HG03097 (cell line): ENCODE data around the gene BHLHE40.
A peak's percentile ranks its signal among the peaks of the same experiment; 100 is the strongest.

Experiments used
- ATAC-seq: cut with Tn5 transposase; IDR thresholded peaks from one replicate; pipeline ENCODE4 v1.9.1; 2021; ENCODE audit not compliant: unreplicated experiment, low FRiP score

The BHLHE40 gene

GRCh38 chr3:4982773-4983738 lies 3.8 kb downstream of the BHLHE40 start:
- ATAC-seq: no peak

GRCh38 chr3:4983739-4984510 lies 4.7 kb downstream of the BHLHE40 start:
- ATAC-seq: peak; percentile 63

- ATAC-seq: no peak
Measured at GRCh38 chr3:4984511-4984864, 5.3 kb downstream of the BHLHE40 start.

GRCh38 chr3:4985330-4986174 lies 6.3 kb downstream of the BHLHE40 start:
- no peak for ATAC-seq

- ATAC-seq: peak; percentile 10
Measured at GRCh38 chr3:4986175-4986781, 7.0 kb downstream of the BHLHE40 start.

GRCh38 chr3:4986782-4987537 lies 7.7 kb downstream of the BHLHE40 start:
- ATAC-seq: peak; percentile 40

GRCh38 chr3:4987538-4988296 lies 8.5 kb downstream of the BHLHE40 start:
- ATAC-seq: no peak

GRCh38 chr3:4988983-4989834 lies 10.0 kb downstream of the BHLHE40 start:
- ATAC-seq: no peak

GRCh38 chr3:4990069-4990468 lies 10.8 kb downstream of the BHLHE40 start:
- no peak for ATAC-seq

- ATAC-seq: no peak
Measured at GRCh38 chr3:4992118-4992517, 12.9 kb downstream of the BHLHE40 start.

- ATAC-seq: no peak
Measured at GRCh38 chr3:4993276-4994143, 14.3 kb downstream of the BHLHE40 start.

- ATAC-seq: no peak
Measured at GRCh38 chr3:4994144-4994730, 15.0 kb downstream of the BHLHE40 start.

GRCh38 chr3:4994823-4995499 lies 15.7 kb downstream of the BHLHE40 start:
- ATAC-seq: no peak

GRCh38 chr3:4995500-4996053 lies 16.3 kb downstream of the BHLHE40 start:
- no peak for ATAC-seq

- no peak for ATAC-seq
Measured at GRCh38 chr3:4996223-4996765, 17.1 kb downstream of the BHLHE40 start.
